Upper lobe of left lung (tissue), 4 donors: ENCODE results near the gene CUX1.

Source experiments
- CTCF ChIP-seq, 6 experiments: fragments of 450-650 bp in 4 of 6; fragments of 200-600 bp in 2 of 6; sonication (generic) in 2 of 6; IDR thresholded peaks; one replicate each; pipeline ENCODE4 v1.5.1; 2016 to 2019; ENCODE audit warnings: antibody characterized with exemption in 6 of 6
- POLR2A ChIP-seq, 4 donors: fragments of 450-650 bp; IDR thresholded peaks; one replicate each; pipeline ENCODE4 v1.5.1; 2016 to 2017; ENCODE audit warnings: antibody characterized with exemption in 4 of 4, mild to moderate bottlenecking in 2 of 4
- POLR2AphosphoS5 ChIP-seq, 2 donors: sonication (generic); formaldehyde crosslinking; IDR thresholded peaks; one replicate each; pipeline ENCODE4 v1.5.1; 2017; ENCODE audit warnings: antibody characterized with exemption in 2 of 2

DNA sequence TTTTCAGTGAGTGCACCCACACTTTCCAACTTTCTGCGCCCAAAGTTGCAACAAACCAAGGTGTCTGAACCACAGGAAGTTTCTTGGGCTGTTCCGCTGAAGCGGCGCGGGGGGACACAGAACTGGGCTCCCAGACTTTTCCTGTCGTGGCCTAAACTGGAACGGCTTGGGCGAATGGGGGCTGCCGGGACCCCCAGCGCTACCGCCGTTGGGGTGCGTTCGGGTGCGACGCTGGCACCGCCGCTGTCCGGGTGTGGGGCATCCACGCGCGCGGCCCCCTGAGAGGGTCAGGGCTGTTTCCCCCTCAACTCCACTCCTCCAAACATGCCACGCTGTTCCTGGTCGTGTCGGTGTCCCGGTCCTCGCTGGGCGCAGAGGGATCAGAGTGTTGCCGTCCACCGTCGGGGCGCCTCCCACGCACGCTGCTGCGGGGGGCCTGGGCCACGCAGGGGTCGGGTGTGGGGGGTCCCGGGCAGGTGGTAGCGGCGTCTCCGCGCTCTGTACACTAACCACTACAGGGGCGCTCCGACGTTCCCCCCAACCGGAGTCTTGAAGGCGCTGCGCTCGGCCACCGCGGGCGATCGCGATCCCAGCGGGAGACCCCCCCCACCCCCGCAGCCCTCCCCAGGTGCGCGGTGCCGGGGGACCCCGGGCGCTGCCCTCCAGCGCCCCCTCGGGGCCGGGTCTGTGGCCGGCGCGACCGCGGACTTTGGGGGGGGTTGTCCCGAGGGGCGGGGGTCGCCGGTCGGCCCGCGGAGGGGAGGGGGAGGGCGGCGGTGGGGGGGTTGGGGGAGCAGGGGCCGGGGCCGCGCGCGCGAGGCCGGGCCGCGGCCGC, 2.2 kb upstream of the CUX1 start:
- TF ChIP-seq CTCF (IDR thresholded peaks at IDR 0.05) (peak in 3 of 6 experiments; percentile 35 to 71 (median 62)), POLR2A (IDR thresholded peaks at IDR 0.05) (no peak), POLR2AphosphoS5 (IDR thresholded peaks at IDR 0.05) (no peak)
